Neural cell (in vitro differentiated cells): ENCODE results near the gene CTDNEP1. TPM values are rescaled to one million over a fixed set of nuclear protein-coding genes. Genes with fewer than 3 reads are reported as not detected.
A peak's percentile ranks its signal among the peaks of the same experiment; 100 is the strongest.

Experiments
- H2AFZ ChIP-seq: fragments of 200-600, 300-800 bp; sonication (generic), shearing (Covaris generic); 2 replicates; pipeline ENCODE4 v1.6.0; 2014; ENCODE audit warnings: low read depth, mild to moderate bottlenecking, antibody characterized with exemption, low read length, moderate library complexity
- H3F3A ChIP-seq: fragments of 200-600 bp; shearing (Covaris generic); 2 replicates; pipeline ENCODE4 v1.6.1; 2016; ENCODE audit warnings: mild to moderate bottlenecking, moderate library complexity, mixed read lengths, antibody characterized with exemption, low read length; ENCODE audit not compliant: insufficient read depth, poor library complexity, severe bottlenecking
- H3K27ac ChIP-seq: fragments of 200-600, 300-800 bp; sonication (generic), shearing (Covaris generic); 2 replicates; pipeline ENCODE4 v1.5.1; 2014; ENCODE audit warnings: mild to moderate bottlenecking, low read length, moderate library complexity
- H3K27me3 ChIP-seq: fragments of 300-800, 200-600 bp; sonication (generic), shearing (Covaris generic); 2 replicates; pipeline ENCODE4 v1.6.0; 2014; ENCODE audit warnings: mild to moderate bottlenecking, low read depth, low read length, moderate library complexity; ENCODE audit not compliant: insufficient read depth
- H3K36me3 ChIP-seq: fragments of 300-800, 200-600 bp; sonication (generic), shearing (Covaris generic); 2 replicates; pipeline ENCODE4 v1.5.1; 2014; ENCODE audit warnings: mild to moderate bottlenecking, antibody characterized with exemption, low read length, moderate library complexity; ENCODE audit not compliant: insufficient read depth
- H3K4me2 ChIP-seq: fragments of 300-800, 200-600 bp; sonication (generic), shearing (Covaris generic); 2 replicates; pipeline ENCODE4 v1.6.0; 2014; ENCODE audit warnings: mild to moderate bottlenecking, low read length
- H3K4me3 ChIP-seq: fragments of 300-800, 200-600 bp; sonication (generic), shearing (Covaris generic); 2 replicates; pipeline ENCODE4 v1.5.1; 2014; ENCODE audit warnings: mild to moderate bottlenecking, low read length, moderate library complexity
- H3K79me2 ChIP-seq: fragments of 200-600 bp; shearing (Covaris generic); replicated peaks from 2 replicates; pipeline ENCODE4 v1.6.0; 2014; ENCODE audit warnings: mild to moderate bottlenecking, low read length, moderate library complexity; ENCODE audit not compliant: insufficient read depth
- H3K9ac ChIP-seq: fragments of 300-800, 200-600 bp; sonication (generic), shearing (Covaris generic); 2 replicates; pipeline ENCODE4 v1.6.1; 2016; ENCODE audit warnings: mild to moderate bottlenecking, low read length, mixed read lengths
- H3K9me2 ChIP-seq: fragments of 200-600 bp; shearing (Covaris generic); 2 replicates; pipeline ENCODE4 v1.6.1; 2016; ENCODE audit warnings: mild to moderate bottlenecking, low read length, mixed read lengths; ENCODE audit not compliant: insufficient read depth
- H3K9me3 ChIP-seq: fragments of 200-600, 300-800 bp; sonication (generic), shearing (Covaris generic); 2 replicates; pipeline ENCODE4 v1.6.1; 2016; ENCODE audit warnings: mild to moderate bottlenecking, mixed run types, low read length, moderate library complexity, mixed read lengths
- H4K20me1 ChIP-seq: fragments of 200-600 bp; shearing (Covaris generic); 2 replicates; pipeline ENCODE4 v1.6.1; 2016; ENCODE audit warnings: mild to moderate bottlenecking, mixed run types; ENCODE audit not compliant: insufficient read depth
- EP300 ChIP-seq: fragments of 450-650 bp; conservative IDR thresholded peaks from 2 replicates; pipeline ENCODE4 v1.6.1; 2014; ENCODE audit warnings: antibody characterized with exemption, mild to moderate bottlenecking, moderate library complexity; ENCODE audit not compliant: poor library complexity, severe bottlenecking
- EZH2 ChIP-seq: fragments of 200-600, 300-800 bp; shearing (Covaris generic), sonication (generic); IDR thresholded peaks from 2 replicates; pipeline ENCODE4 v1.6.1; 2014; ENCODE audit warnings: antibody characterized with exemption, low read length, borderline replicate concordance, mild to moderate bottlenecking; ENCODE audit not compliant: insufficient read depth, poor library complexity, severe bottlenecking
- MXI1 ChIP-seq: fragments of 450-650 bp; conservative IDR thresholded peaks from 2 replicates; pipeline ENCODE4 v1.6.1; 2014; ENCODE audit warnings: antibody characterized with exemption, mild to moderate bottlenecking; ENCODE audit not compliant: poor library complexity, severe bottlenecking
- POLR2AphosphoS5 ChIP-seq: IDR thresholded peaks from 2 replicates; pipeline ENCODE4 v1.6.1; 2012
- RAD21 ChIP-seq: fragments of 450-650 bp; conservative IDR thresholded peaks from 2 replicates; pipeline ENCODE4 v1.6.1; 2014; ENCODE audit warnings: antibody characterized with exemption, mild to moderate bottlenecking, moderate library complexity
- SMC3 ChIP-seq: fragments of 450-650 bp; conservative IDR thresholded peaks from 2 replicates; pipeline ENCODE4 v1.6.1; 2014; ENCODE audit warnings: antibody characterized with exemption, mild to moderate bottlenecking, moderate library complexity; ENCODE audit not compliant: poor library complexity
- TAF1 ChIP-seq: IDR thresholded peaks from 2 replicates; pipeline ENCODE4 v1.6.1; 2012; ENCODE audit warnings: low read depth
- polyA minus RNA-seq: library from RNA; depleted of rRNA, polyadenylated mRNA; stranded (reverse); fragments of >200 nt; gene quantifications from 2 replicates; pipeline ENCODE4 v1.2.3, GENCODE V29; 2014
- polyA plus RNA-seq: library from polyadenylated mRNA; depleted of rRNA; stranded (reverse); fragments of >200 nt; gene quantifications from 2 replicates; pipeline ENCODE4 v1.2.3, GENCODE V29; 2014
- TF ChIP-seq, protein P1 (sequence below): fragments of 450-650 bp; IDR thresholded peaks from 2 replicates; pipeline ENCODE4 v1.5.1; 2014; ENCODE audit warnings: antibody characterized with exemption, mild to moderate bottlenecking, moderate library complexity; ENCODE audit not compliant: poor library complexity, severe bottlenecking
- TF ChIP-seq, protein P2 (sequence below): IDR thresholded peaks from 2 replicates; pipeline ENCODE4 v1.6.1; 2012; ENCODE audit warnings: borderline replicate concordance

The CTDNEP1 gene
- polyA plus RNA-seq (37.3 and 39.4 TPM in 2 replicates), polyA minus RNA-seq (30.9 and 44.2 TPM in 2 replicates)

DNA sequence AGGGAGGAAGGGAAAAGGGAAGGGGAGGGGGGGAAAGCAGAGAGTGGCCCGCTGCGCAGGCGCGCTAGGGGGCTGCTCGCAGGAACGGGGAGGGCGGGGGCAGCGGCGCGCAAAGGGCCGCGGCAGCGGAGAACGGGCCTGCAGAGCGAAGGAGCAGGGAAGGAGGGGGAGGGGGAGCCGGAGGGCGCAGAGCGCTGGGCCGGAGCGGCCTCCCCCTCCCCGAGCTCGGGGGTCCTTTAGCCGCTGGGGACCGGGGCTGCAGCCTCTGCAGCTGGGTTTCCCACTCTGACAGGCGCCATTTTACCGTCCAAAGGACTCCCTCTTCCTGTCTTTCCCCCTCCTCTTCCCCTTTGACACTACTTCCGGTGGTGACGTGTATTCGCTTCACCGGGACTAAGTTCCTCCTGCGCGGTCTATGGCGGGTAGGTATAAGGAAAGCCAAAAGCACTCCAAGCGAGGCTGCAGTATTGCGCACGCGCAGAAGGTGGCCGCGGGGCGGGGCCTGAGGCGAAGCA is at the start of gene CTDNEP1:
Gene CTDNEP1 (minus strand): TSS at position 74 of the 515 bp plus-strand sequence. CDS start 438 bp downstream, outside the sequence.
- H2AFZ ChIP-seq: peak within 1 kb of the TSS; percentile 62
- H3K27ac ChIP-seq: peak within 1 kb of the TSS; percentile 97
- peak within 1 kb of the TSS; percentile 88 for H3K9ac ChIP-seq
- TF ChIP-seq EZH2 (no peak), RAD21 (no peak), TAF1 (peak; percentile 11), POLR2AphosphoS5 (peak; percentile 78), SMC3 (no peak)
- TF ChIP-seq, protein P1, sequence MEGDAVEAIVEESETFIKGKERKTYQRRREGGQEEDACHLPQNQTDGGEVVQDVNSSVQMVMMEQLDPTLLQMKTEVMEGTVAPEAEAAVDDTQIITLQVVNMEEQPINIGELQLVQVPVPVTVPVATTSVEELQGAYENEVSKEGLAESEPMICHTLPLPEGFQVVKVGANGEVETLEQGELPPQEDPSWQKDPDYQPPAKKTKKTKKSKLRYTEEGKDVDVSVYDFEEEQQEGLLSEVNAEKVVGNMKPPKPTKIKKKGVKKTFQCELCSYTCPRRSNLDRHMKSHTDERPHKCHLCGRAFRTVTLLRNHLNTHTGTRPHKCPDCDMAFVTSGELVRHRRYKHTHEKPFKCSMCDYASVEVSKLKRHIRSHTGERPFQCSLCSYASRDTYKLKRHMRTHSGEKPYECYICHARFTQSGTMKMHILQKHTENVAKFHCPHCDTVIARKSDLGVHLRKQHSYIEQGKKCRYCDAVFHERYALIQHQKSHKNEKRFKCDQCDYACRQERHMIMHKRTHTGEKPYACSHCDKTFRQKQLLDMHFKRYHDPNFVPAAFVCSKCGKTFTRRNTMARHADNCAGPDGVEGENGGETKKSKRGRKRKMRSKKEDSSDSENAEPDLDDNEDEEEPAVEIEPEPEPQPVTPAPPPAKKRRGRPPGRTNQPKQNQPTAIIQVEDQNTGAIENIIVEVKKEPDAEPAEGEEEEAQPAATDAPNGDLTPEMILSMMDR: no peak
- TF ChIP-seq, protein P2, sequence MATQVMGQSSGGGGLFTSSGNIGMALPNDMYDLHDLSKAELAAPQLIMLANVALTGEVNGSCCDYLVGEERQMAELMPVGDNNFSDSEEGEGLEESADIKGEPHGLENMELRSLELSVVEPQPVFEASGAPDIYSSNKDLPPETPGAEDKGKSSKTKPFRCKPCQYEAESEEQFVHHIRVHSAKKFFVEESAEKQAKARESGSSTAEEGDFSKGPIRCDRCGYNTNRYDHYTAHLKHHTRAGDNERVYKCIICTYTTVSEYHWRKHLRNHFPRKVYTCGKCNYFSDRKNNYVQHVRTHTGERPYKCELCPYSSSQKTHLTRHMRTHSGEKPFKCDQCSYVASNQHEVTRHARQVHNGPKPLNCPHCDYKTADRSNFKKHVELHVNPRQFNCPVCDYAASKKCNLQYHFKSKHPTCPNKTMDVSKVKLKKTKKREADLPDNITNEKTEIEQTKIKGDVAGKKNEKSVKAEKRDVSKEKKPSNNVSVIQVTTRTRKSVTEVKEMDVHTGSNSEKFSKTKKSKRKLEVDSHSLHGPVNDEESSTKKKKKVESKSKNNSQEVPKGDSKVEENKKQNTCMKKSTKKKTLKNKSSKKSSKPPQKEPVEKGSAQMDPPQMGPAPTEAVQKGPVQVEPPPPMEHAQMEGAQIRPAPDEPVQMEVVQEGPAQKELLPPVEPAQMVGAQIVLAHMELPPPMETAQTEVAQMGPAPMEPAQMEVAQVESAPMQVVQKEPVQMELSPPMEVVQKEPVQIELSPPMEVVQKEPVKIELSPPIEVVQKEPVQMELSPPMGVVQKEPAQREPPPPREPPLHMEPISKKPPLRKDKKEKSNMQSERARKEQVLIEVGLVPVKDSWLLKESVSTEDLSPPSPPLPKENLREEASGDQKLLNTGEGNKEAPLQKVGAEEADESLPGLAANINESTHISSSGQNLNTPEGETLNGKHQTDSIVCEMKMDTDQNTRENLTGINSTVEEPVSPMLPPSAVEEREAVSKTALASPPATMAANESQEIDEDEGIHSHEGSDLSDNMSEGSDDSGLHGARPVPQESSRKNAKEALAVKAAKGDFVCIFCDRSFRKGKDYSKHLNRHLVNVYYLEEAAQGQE: peak; percentile 45
- no peaks in the 10 kb centered on the region for H3F3A ChIP-seq
- H3K9me2 ChIP-seq: no peaks in the 10 kb centered on the region
- peak within 1 kb of the TSS; percentile 70 for H3K4me3 ChIP-seq
- peaks cover 55% of the 10 kb centered on the region for H3K79me2 ChIP-seq
- no peaks in the 10 kb centered on the region for H3K36me3 ChIP-seq
- no peaks in the 10 kb centered on the region for H3K27me3 ChIP-seq
- peak within 1 kb of the TSS; percentile 95 for H3K4me2 ChIP-seq
- no peaks in the 10 kb centered on the region for H3K9me3 ChIP-seq
- no peaks in the 10 kb centered on the region for H4K20me1 ChIP-seq

DNA sequence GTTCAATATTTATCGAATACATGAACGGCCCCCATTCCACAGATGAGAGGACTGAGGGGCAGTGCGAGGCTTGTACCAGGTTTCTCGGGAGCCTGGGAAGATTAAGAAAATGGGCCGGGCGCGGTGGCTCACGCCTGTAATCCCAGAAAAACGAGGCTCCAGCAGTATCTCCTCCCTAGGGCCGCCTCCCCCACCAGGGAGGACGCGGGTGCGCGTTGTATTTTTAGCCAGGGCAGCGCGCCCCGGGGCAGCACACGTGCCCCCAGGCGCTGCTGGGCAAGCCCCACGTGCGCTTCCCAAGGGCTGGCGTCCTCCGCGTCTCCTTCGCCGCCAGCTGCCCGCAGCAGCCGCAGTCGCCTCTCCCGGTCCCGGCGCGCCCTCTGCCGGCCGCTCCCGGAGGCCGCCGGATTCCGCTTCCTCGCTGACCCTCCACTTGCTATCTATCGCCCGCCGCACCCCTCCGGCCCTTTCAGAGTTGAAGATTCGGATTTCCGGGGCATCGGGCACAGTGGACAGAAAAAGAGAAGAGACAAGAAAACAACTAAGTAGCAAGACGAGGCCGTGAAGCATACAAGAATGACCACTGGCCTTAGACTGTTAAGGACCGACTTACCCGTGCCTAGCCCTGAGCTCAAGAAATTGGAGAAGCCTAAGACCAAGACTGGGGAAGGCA is 44.8 kb upstream of the CTDNEP1 start:
- H3K27ac ChIP-seq: no peak overlapping the region
- H3K36me3 ChIP-seq: no peaks in the 10 kb centered on the region
- H3K9me2 ChIP-seq: no peaks in the 10 kb centered on the region
- no peaks in the 10 kb centered on the region for H4K20me1 ChIP-seq
- H3K79me2 ChIP-seq: no peaks in the 10 kb centered on the region
- H3K27me3 ChIP-seq: peaks cover 49% of the 10 kb centered on the region
- TF ChIP-seq EP300 (no peak), RAD21 (peak; percentile 88), SMC3 (peak; percentile 94), EZH2 (no peak), POLR2AphosphoS5 (no peak), TAF1 (no peak), MXI1 (peak; percentile 92)
- TF ChIP-seq, protein P1: peak; percentile 93
- TF ChIP-seq, protein P2: no peak
- no peak overlapping the region for H3K9ac ChIP-seq
- H2AFZ ChIP-seq: no peak overlapping the region
- H3K4me2 ChIP-seq: no peak overlapping the region
- H3K9me3 ChIP-seq: no peaks in the 10 kb centered on the region
- H3F3A ChIP-seq: no peaks in the 10 kb centered on the region
- peak overlapping the region; percentile 55 for H3K4me3 ChIP-seq
